ENCODE results near the gene MYO1G. TPM values are rescaled to one million over a fixed set of nuclear protein-coding genes. Genes with fewer than 3 reads are reported as not detected.
A peak's percentile ranks its signal among the peaks of the same experiment; 100 is the strongest.

MYO1G gene
- total and polyA plus RNA-seq, 9 of the 15 experiments (the other 6 are each of a cell fraction or from before 2014, with no cell fraction given): 0.03 to 0.62 (median 0.13) TPM; not detected in 1

GRCh38 chr7:44994877-44995554 is 16.2 kb upstream of the MYO1G start (continued):
- TF ChIP-seq ZBTB40 (IDR thresholded peaks at IDR 0.05): no peak
- no peak for TF ChIP-seq ZBTB40 (CRISPR knock-in tag; IDR thresholded peaks at IDR 0.05)
- TF ChIP-seq MYC (IDR thresholded peaks at IDR 0.05; ENCODE audit: low read depth, low read length): peak; percentile 61
- TF ChIP-seq MYC (CRISPR knock-in tag; IDR thresholded peaks at IDR 0.05; ENCODE audit: borderline replicate concordance, low read depth): no peak
- peak; percentile 97 for TF ChIP-seq CBFA2T2 (conservative IDR thresholded peaks at IDR 0.05)
- TF ChIP-seq SETDB1 (IDR thresholded peaks at IDR 0.05; ENCODE audit: low read length): no peak
- TF ChIP-seq ASH1L (IDR thresholded peaks at IDR 0.05; ENCODE audit: borderline replicate concordance, low read depth, partially characterized antibody): no peak
- peak in 1 of 2 experiments; percentile 63; a peak in 1 of 4 replicates for TF ChIP-seq ZNF639 (CRISPR knock-in tag; conservative IDR thresholded peaks at IDR 0.05 in 1 of 2, IDR thresholded peaks at IDR 0.05 in 1 of 2)
- TF ChIP-seq TFAP4 (CRISPR knock-in tag; IDR thresholded peaks at IDR 0.05; ENCODE audit: borderline replicate concordance): 0 out of 2 replicates have a peak, but pooled peaks have one; percentile 9
- peak; percentile 80; the same call in 1 of the 2 replicates for TF ChIP-seq ZBTB2 (IDR thresholded peaks at IDR 0.05)
- TF ChIP-seq DLX4 (CRISPR knock-in tag; IDR thresholded peaks at IDR 0.05): no peak
- no peak; the same call in 1 of the 2 replicates for TF ChIP-seq ZNF589 (CRISPR knock-in tag; IDR thresholded peaks at IDR 0.05; ENCODE audit: low read depth)
- TF ChIP-seq RHOXF2B (CRISPR knock-in tag; conservative IDR thresholded peaks at IDR 0.05): no peak
